Activated T-cell treated with anti-CD3 and anti-CD28 coated beads, Interleukin-2, amount 50 U/mL, for 72 hours (primary cell): ENCODE data around the gene MT1G. TPM values are rescaled to one million over a fixed set of nuclear protein-coding genes. Genes with fewer than 3 reads are reported as not detected.
"Not testable (repeated sequence)": the region's sequence is repeated elsewhere in the genome, so short reads cannot be mapped to it uniquely, and the experiment has no call there.

Source experiments
- ATAC-seq, 2 donors: fragments of 150-1000 bp; cut with Tn5 transposase; replicated peaks in 1 of 2; 2 replicates each; pipeline ENCODE4 v1.10.0; 2021; ENCODE audit warnings: moderate library complexity in 2 of 2, mild to moderate bottlenecking in 1 of 2
- DNase-seq, 2 donors: peaks; one replicate each; pipeline ENCODE4 v3.0.0; 2021 to 2022; ENCODE audit warnings: mixed read lengths in 1 of 2
- H3K27ac Mint-ChIP-seq: one replicate; pipeline ENCODE4 v1.8.0; 2022; ENCODE audit warnings: mild to moderate bottlenecking, moderate library complexity, mixed read lengths
- H3K27me3 Mint-ChIP-seq: one replicate; pipeline ENCODE4 v1.8.0; 2022; ENCODE audit warnings: low read depth, mixed read lengths
- H3K36me3 Mint-ChIP-seq, 2 donors: one replicate each; pipeline ENCODE4 v1.8.0; 2022; ENCODE audit warnings: mixed read lengths in 2 of 2, mild to moderate bottlenecking in 1 of 2; ENCODE audit not compliant: insufficient read depth in 2 of 2
- H3K4me1 Mint-ChIP-seq: one replicate; pipeline ENCODE4 v1.8.0; 2022; ENCODE audit warnings: low read depth, mixed read lengths
- H3K4me3 Mint-ChIP-seq, 2 donors: one replicate each; pipeline ENCODE4 v1.8.0; 2022; ENCODE audit warnings: mild to moderate bottlenecking in 2 of 2, mixed read lengths in 2 of 2, moderate library complexity in 2 of 2
- H3K9me3 Mint-ChIP-seq, 2 donors: one replicate each; pipeline ENCODE4 v1.8.0; 2022; ENCODE audit warnings: mixed read lengths in 2 of 2
- total RNA-seq, 2 donors: library from RNA; stranded (reverse); gene quantifications; one replicate each; pipeline ENCODE4 v1.2.3, GENCODE V29; 2022

MT1G gene
- total RNA-seq, 2 donors from 2014 or later, result 26.8 to 45.6 TPM

DNA sequence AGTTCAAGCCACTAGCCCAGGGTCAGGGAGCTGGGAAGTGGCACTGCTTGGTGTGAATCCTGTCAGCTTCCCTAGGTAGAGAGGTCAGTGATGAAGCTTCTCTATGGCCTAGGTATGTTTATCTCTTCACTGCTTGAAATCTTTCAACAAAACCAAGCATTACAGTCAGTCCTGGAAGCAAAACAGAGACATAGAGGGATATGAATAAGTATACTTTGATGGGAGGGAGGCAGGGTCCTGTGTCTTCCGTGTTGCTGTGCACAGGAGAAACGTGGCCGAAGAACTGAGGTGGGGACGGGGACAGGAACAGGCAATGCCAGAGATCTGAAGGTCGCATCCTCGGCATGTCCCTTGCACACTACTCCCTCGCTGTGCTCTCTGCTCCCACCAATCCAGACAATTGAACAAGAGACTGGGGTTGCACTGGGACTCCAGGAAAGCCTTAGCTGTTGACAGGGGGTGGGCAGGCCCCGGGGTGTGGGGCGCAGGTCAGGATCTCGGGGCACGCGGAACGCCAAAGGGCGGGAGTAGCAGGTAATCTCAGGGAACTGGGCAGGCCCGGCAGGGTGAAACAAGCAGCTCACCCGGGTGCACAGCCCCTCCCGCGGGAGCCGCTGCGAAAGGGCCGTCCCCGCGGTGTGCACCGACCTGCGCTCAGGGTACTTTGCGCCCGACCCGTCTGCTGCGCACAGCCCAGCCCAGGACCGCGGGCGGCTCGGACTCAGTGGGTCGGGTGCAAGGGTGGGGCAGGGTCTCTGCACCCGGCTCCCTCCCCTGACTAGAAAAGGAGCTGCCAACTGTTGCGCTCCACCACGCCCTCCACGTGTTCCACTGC is 1.4 kb upstream of the MT1G start, which contains the start of gene MT1H:
MT1H (plus strand) TSS at position 810 of the 835 bp plus-strand sequence. CDS start 71 bp downstream, outside the sequence.
- Mint-ChIP-seq H3K9me3 (no peaks in the 10 kb centered on the region), H3K27me3 (peaks cover 82% of the 10 kb centered on the region), H3K27ac (no peak within 1 kb of the TSS), H3K4me3 (peak within 1 kb of the TSS; percentile 72 to 75), H3K36me3 (no peaks in the 10 kb centered on the region), H3K4me1 (peaks cover 46% of the 10 kb centered on the region)
- ATAC-seq, result peak; percentile 25 to 39
- DNase-seq, result peak in 1 of 2 donors; percentile 46

DNA sequence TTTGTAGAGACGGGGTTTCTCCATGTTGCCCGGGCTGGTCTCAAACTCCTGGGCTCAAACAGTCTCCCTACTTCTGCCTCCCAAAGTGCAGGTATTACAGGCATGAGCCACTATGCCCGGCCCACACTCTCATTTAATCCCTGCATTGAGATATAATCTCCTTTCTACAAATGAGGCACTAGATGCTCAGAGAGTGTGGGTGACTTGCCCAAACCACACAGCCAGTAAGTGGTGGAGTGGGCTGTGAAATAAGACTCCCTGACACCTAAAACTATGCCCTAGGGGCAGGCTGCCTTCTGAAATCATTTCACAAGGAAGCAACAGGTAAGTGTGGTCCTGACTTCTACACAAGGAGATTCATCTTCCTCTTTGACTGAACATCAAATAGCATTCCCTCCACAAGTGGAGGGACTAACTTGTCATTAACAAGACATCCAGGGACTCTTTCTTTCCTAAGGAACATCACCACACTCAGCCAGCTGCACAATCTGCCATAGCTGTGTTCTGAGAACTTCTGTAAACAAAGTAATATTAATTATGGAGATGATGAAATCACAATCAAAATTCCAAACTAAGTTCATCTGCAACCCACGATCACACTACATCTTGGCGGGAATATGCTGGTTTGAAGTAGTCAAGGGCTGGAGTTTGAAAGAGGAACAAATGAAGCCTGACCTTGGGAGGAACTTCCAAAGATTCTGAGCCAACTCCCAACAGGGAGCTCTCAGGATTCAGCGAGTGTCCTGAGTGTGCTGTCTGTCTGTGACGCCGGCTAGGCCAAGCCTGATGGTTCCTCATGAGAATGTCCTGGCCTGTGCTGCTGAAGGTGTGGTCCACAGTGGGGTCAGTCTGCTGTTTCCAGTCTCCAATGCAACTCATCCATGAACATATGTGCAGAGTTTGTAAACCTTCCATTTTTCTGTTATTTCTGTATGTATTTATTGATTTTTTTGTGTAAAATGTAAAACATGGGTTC is 2.3 kb downstream of the MT1G start:
- ATAC-seq, result peak; percentile 50 to 52
- not testable (repeated sequence) for H3K4me3 Mint-ChIP-seq, H3K9me3 Mint-ChIP-seq, H3K27ac Mint-ChIP-seq, H3K36me3 Mint-ChIP-seq
- peaks cover 67% of the 10 kb centered on the region for H3K27me3 Mint-ChIP-seq
- peak in 1 of 2 donors; percentile 23 for DNase-seq
- peaks cover 62% of the 10 kb centered on the region for H3K4me1 Mint-ChIP-seq

DNA sequence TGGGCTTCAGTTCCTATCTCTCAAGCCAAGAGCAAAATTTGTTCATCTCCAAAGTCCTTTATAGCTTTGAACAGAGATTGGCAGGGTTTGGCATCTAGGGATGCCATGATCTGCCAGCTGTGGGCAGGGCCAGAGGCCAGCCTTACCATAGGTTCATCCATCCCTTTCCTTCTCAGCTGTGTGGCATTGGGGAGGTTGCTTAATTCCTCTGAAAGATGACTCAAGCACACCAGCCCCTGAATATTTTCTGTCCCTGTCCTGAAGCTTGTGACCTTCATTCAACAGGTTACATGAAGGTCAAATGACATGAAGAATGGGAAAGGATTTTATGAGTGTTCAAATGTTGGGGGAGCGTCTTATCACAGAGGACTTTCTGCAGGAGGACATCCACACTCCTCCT is 3.4 kb downstream of the MT1G start:
- Mint-ChIP-seq H3K4me1 (peaks cover 55% of the 10 kb centered on the region), H3K27me3 (peaks cover 56% of the 10 kb centered on the region), H3K36me3 (no peaks in the 10 kb centered on the region), H3K27ac (no peak overlapping the region), H3K9me3 (no peaks in the 10 kb centered on the region), H3K4me3 (no peak overlapping the region)
- ATAC-seq, result no peak
- DNase-seq, result no peak

DNA sequence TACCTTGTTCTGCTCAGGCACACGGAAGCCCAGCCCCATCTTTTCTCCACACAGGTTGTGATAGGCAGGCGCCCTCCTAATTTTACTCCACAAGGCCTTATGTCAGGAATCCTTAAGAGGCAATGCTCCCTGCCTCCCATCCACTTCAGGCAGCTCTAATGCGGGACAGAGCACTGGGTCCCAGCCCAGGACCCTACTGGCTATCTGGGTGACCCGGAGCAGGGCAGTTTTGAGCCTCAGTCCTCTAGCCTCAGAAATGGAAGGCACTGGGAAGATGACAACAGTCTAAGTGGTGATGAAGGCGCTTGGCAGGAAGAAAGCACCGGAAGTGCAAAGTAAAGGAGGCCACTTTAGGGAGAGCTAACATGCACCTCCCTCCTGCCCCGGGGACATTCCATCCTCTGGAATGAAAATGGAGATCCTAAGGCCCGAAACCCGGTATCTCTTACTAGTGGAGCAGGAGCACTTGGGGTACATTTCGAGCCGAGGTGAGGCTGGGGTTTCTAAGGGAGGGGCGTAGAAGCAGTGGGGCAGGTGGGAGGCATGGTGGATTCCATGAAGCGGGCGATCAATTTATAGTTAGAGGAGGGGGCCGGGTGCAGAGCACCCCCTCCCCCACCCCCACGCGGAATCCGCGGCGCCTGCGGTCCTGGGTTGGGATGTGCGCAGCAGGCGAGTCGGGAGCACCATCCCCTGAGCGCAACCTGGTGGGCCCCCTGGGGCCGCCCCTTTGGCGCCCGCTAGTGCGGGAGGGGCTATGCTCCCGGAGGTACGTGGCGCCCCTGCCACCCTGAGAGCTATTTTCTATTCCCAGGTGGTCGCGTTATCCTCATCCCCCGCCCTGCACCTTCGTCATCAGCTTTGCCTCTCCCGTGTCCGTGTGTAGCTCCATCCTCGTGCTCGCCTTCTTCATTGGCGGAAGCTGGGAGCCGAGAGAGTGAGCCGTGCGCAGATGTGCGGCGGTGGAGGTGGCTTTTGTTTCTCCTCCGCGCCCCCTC is 5.2 kb downstream of the MT1G start:
- H3K36me3 Mint-ChIP-seq, result no peaks in the 10 kb centered on the region
- peak overlapping the region; percentile 50 for H3K27ac Mint-ChIP-seq
- H3K4me1 Mint-ChIP-seq, result peaks cover 48% of the 10 kb centered on the region
- H3K4me3 Mint-ChIP-seq, result peak overlapping the region; percentile 82 to 89
- H3K27me3 Mint-ChIP-seq, result peaks cover 39% of the 10 kb centered on the region
- no peaks in the 10 kb centered on the region for H3K9me3 Mint-ChIP-seq
- peak; percentile 33 to 38 for DNase-seq
- peak; percentile 37 to 55 for ATAC-seq

DNA sequence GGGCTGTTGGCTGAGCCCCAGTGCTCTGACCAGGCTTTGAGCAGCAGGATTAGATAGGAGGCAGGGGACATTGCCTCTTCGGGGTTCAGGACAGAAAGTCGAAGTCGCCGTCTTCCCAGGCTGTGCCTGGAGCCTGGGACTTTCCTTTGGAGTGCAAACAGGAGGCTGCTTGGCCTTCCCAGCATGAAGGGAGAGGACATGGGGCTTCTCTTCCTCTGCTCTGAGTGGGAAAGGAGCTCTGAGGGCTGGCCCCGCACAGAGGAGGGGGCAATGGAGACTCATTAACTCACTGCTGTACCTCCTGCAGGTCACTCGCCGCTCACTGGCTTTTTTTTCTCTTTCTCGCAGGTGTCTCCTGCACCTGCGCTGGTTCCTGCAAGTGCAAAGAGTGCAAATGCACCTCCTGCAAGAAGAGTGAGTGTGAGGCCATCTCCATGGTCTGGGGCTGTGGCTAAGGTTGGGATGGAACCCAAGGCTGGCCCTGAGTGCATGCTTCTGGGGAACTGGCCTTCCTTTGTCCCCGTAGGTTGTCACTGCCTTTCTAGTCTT is 9.5 kb downstream of the MT1G start:
- Mint-ChIP-seq H3K27ac (no peak overlapping the region), H3K4me3 (peak overlapping the region; percentile 92 to 98), H3K9me3 (no peaks in the 10 kb centered on the region), H3K27me3 (peaks cover 16% of the 10 kb centered on the region), H3K4me1 (peaks cover 28% of the 10 kb centered on the region), H3K36me3 (no peaks in the 10 kb centered on the region)
- no peak for DNase-seq
- ATAC-seq, result no peak

DNA sequence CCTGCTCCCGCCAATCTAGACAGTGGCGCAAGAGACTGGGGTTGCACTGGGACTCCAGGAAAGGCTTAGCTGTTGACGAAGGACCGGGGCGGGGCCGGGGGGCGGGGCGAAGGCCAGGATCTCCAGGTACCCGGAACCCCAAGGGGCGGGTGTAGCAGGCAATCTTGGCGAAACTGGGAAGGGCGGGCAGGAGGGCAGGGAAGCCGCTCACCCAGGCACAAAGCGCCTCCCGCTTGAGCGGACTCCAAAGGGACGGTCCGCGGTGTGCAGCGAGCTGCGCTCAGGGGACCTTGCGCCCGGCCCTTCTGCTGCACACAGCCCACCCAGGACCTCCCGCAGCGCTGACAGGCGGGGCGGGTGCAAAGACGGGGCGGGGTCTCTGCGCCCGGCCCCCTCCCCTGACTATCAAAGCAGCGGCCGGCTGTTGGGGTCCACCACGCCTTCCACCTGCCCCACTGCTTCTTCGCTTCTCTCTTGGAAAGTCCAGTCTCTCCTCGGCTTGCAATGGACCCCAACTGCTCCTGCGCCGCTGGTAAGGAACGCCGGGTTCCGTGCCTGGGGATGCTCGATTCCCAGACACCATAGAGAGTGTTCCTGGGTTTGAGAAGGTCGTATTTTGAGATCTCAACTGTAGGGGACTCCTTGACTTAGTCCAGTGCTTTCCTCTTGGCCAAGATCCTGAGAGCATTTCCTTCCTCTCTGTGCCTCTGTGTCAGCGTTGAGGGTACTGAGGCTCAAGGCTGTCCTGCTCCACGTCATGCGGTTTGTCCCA is 10.1 kb downstream of the MT1G start, which contains the start of gene MT1F:
MT1F (plus strand) TSS at position 405 of the 772 bp plus-strand sequence; CDS start at position 505, 100 bp downstream.
- Mint-ChIP-seq H3K36me3 (no peaks in the 10 kb centered on the region), H3K9me3 (no peaks in the 10 kb centered on the region), H3K27ac (peak within 1 kb of the TSS; percentile 89), H3K27me3 (peaks cover 21% of the 10 kb centered on the region), H3K4me1 (peaks cover 23% of the 10 kb centered on the region), H3K4me3 (peak within 1 kb of the TSS; percentile 92 to 98)
- peak; percentile 71 to 76 for DNase-seq
- peak; percentile 92 to 95 for ATAC-seq

DNA sequence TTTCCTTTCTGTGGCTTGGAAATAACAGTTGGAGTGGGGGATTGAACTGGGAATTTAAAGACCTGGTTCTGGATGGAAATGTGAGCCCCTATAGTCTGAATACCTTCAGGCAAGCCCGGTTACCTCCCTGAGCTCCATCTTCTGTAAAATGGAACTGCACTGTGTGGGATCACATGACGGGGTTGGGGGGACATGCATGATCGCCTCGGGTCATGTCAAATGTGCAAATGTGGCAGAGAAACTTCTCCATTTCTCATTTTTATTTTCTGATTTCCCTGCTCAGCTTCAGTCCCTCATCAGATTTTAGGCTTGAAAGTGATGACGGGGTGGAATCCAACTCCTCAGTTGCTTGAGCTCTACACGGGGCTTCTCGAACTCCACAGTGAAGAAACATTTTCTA is 14.6 kb downstream of the MT1G start:
- Mint-ChIP-seq H3K4me3 (no peak overlapping the region), H3K4me1 (peaks cover 10% of the 10 kb centered on the region), H3K9me3 (no peaks in the 10 kb centered on the region), H3K27me3 (peaks cover 35% of the 10 kb centered on the region), H3K27ac (no peak overlapping the region), H3K36me3 (no peaks in the 10 kb centered on the region)
- DNase-seq (no peak), ATAC-seq (no peak)

DNA sequence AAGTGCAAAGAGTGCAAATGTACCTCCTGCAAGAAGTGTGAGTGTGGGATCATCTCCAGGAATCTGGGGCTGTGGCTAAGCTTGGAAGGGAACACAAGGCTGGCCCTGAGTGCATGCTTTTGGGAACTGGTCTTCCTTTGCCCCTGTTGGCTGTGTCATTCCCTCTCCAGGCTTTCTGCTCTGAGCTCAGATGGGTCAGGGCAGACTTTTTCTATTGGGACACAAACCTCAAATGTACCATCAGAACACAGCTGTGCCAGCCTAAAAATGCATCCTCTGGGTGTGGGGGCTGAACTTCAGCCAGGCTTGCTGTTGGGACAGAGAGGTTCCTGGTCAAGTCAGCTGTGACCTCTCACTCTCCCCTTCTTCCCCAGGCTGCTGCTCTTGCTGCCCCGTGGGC is 15.3 kb downstream of the MT1G start:
- H3K9me3 Mint-ChIP-seq, result no peaks in the 10 kb centered on the region
- DNase-seq, result no peak
- no peak overlapping the region for H3K27ac Mint-ChIP-seq
- ATAC-seq, result no peak
- peaks cover 35% of the 10 kb centered on the region for H3K27me3 Mint-ChIP-seq
- peaks cover 5% of the 10 kb centered on the region for H3K4me1 Mint-ChIP-seq
- H3K4me3 Mint-ChIP-seq, result no peak overlapping the region
- no peaks in the 10 kb centered on the region for H3K36me3 Mint-ChIP-seq

DNA sequence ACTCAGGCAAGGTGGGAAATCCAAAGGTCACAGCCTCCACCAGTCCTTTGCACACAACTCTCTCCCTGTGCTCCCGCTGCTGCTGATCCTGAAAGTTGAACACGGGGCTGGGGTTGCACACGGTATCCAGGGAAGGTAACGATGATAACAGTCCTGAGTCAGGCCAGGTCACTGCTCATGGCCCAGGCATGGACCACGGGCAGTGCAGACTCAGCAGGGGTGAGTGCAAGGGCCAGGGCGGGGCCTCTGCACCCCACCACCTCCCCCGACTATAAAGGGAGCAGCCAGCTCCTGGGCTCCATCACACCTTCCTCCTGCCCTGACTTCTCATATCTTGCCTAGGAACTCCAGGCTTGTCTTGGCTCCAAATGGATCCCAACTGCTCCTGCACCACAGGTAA is 16.3 kb downstream of the MT1G start, which contains the start of gene MT1B:
MT1B (plus strand) TSS at position 301 of the 400 bp plus-strand sequence; CDS start at position 369, 68 bp downstream.
- DNase-seq (no peak), ATAC-seq (no peak)
- Mint-ChIP-seq H3K4me3 (no peak within 1 kb of the TSS), H3K27me3 (peaks cover 43% of the 10 kb centered on the region), H3K36me3 (no peaks in the 10 kb centered on the region), H3K9me3 (no peaks in the 10 kb centered on the region), H3K4me1 (no peaks in the 10 kb centered on the region), H3K27ac (no peak within 1 kb of the TSS)

DNA sequence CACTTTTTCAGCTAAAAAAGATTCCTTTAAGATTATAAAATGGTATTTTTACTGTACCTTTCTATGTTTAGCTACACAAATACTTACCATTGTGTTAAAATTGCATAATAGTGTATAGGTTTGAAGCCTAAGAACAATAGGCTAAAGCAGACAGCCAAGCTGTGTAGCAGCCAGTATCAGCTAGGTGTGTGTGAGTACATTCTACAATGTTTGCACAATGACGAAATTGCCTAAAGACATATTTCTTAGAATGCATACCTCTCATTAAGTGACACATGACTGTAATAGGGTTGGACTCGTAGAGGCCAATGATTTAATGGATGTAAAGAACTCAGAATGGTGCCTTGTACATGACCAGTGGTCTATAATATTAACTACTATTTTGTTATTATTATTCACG is 18.0 kb downstream of the MT1G start:
- no peak for ATAC-seq

DNA sequence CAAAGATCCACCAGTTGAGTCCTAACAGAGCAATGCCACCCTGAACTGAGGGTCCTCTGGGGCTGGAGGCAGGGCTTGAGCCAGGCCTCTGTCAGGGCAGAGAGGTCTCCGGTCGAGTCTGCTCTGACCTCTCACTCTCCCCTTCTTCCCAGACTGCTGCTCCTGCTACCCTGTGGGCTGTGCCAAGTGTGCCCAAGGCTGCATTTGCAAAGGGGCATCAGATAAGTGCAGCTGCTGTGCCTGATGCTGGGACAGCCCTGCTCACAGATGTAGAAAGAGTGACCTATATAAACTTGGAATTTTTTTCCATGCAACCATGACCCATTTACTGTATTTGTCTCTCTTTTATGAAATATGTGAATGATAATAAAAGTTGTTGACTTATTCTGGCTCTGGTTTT is 18.6 kb downstream of the MT1G start:
- no peaks in the 10 kb centered on the region for H3K36me3 Mint-ChIP-seq
- H3K27ac Mint-ChIP-seq, result no peak overlapping the region
- no peak overlapping the region for H3K4me3 Mint-ChIP-seq
- no peak for DNase-seq
- H3K9me3 Mint-ChIP-seq, result no peaks in the 10 kb centered on the region
- peaks cover under 1% of the 10 kb centered on the region for H3K4me1 Mint-ChIP-seq
- peaks cover 38% of the 10 kb centered on the region for H3K27me3 Mint-ChIP-seq
- no peak for ATAC-seq

More for the DNA sequence above, 18.0 kb downstream of the MT1G start:
- Mint-ChIP-seq H3K9me3 (no peaks in the 10 kb centered on the region), H3K36me3 (no peaks in the 10 kb centered on the region), H3K27me3 (peaks cover 40% of the 10 kb centered on the region), H3K27ac (no peak overlapping the region), H3K4me1 (no peaks in the 10 kb centered on the region), H3K4me3 (no peak overlapping the region)
- DNase-seq, result no peak
